CD4-positive, alpha-beta T cell (primary cell): ENCODE results near the gene ARPP19. TPM values are rescaled to one million over a fixed set of nuclear protein-coding genes. Genes with fewer than 3 reads are reported as not detected.

Source experiments
- ATAC-seq: fragments of 200-7000 bp; cut with Tn5 transposase; one replicate; pipeline ENCODE4 v1.10.0; 2022; ENCODE audit warnings: mild to moderate bottlenecking; ENCODE audit not compliant: poor library complexity
- CTCF ChIA-PET: fragments of 350-600 bp; sonication (Branson Sonifier 250); formaldehyde crosslinking; loops from one replicate; lab custom pipeline; 2021; ENCODE audit warnings: antibody characterized with exemption, inconsistent platforms; lab: Charles Lee
- POLR2A ChIA-PET: fragments of 350-600 bp; sonication (Branson Sonifier 250); formaldehyde crosslinking; loops from one replicate; lab custom pipeline; 2021; ENCODE audit warnings: antibody characterized with exemption, inconsistent platforms; lab: Charles Lee
- DNase-seq, 14 experiments: peaks; one replicate each; pipeline ENCODE4 v3.0.0-alpha.2; 2013 to 2020; ENCODE audit warnings: mixed read lengths in 2 of 14
- H3K27ac ChIP-seq, 2 donors: one replicate each; pipeline versions ENCODE4 v1.5.1 to v1.7.0; 2013; ENCODE audit warnings: low read length in 2 of 2, low read depth in 1 of 2, mild to moderate bottlenecking in 1 of 2
- H3K27me3 ChIP-seq, 2 experiments: 1 replicate in 1 of 2; 2 replicates in 1 of 2; pipeline versions ENCODE4 v1.6.1 to v1.7.0; 2013; ENCODE audit warnings: low read length in 2 of 2, control low read depth in 1 of 2, mild to moderate bottlenecking in 1 of 2, moderate library complexity in 1 of 2; ENCODE audit not compliant: insufficient read depth in 2 of 2, control insufficient read depth in 1 of 2
- H3K36me3 ChIP-seq: one replicate; pipeline ENCODE4 v1.6.1; 2013; ENCODE audit warnings: low read length, control low read depth; ENCODE audit not compliant: insufficient read depth
- H3K4me1 ChIP-seq: one replicate; pipeline ENCODE4 v1.6.1; 2013; ENCODE audit warnings: low read length, control low read depth; ENCODE audit not compliant: insufficient read depth
- H3K4me3 ChIP-seq: one replicate; pipeline ENCODE4 v1.5.1; 2013; ENCODE audit warnings: mild to moderate bottlenecking, low read length, moderate library complexity
- H3K9me3 ChIP-seq, 2 experiments: 1 replicate in 1 of 2; 2 replicates in 1 of 2; pipeline versions ENCODE4 v1.6.1 to v1.7.0; 2013; ENCODE audit warnings: low read length in 2 of 2, mild to moderate bottlenecking in 2 of 2, control low read depth in 1 of 2, moderate library complexity in 1 of 2; ENCODE audit not compliant: control insufficient read depth in 1 of 2, insufficient read depth in 1 of 2
- H3K27ac Mint-ChIP-seq: one replicate; pipeline ENCODE4 v1.8.0; 2020; ENCODE audit warnings: mixed read lengths
- H3K27me3 Mint-ChIP-seq: one replicate; pipeline ENCODE4 v1.8.0; 2021; ENCODE audit warnings: mixed read lengths
- H3K36me3 Mint-ChIP-seq: one replicate; pipeline ENCODE4 v1.8.0; 2021; ENCODE audit warnings: low read depth, mixed read lengths
- H3K4me1 Mint-ChIP-seq: one replicate; pipeline ENCODE4 v1.8.0; 2021; ENCODE audit warnings: low read depth, mixed read lengths
- H3K4me3 Mint-ChIP-seq: one replicate; pipeline ENCODE4 v1.8.0; 2020; ENCODE audit warnings: mild to moderate bottlenecking, mixed read lengths
- H3K9me3 Mint-ChIP-seq: one replicate; pipeline ENCODE4 v1.8.0; 2020; ENCODE audit warnings: mixed read lengths
- CTCF ChIP-seq: fragments of 200-600 bp; IDR thresholded peaks from one replicate; pipeline ENCODE4 v1.8.0; 2022; ENCODE audit warnings: antibody characterized with exemption, mild to moderate bottlenecking
- intact Hi-C, 2 experiments: fragments of 100-400 bp; cut with DNase I in 1 of 2; cut with micrococcal nuclease in 1 of 2; formaldehyde crosslinking; loops; one replicate each; pipeline versions ENCODE4 v1.15.1 to v1.9.0; 2023 to 2025; cut with DNase I, micrococcal nuclease
- total RNA-seq, 174 experiments: library from RNA in 2 of 174; stranded (reverse) in 2 of 174; gene quantifications; one replicate each; pipeline ENCODE4 v1.2.3 and lab custom pipeline; 2021 to 2026

Gene ARPP19
- total RNA-seq, 2 experiments from 2014 or later, result 134 to 146 TPM

GRCh38 chr15:52563501-52564060 is 5.2 kb downstream of the ARPP19 start:
- no peak for TF ChIP-seq CTCF
- POLR2A ChIA-PET, result no interaction called here
- Histone ChIP-seq H3K4me1 (peaks cover 45% of the 10 kb centered on the region), H3K36me3 (peaks cover 14% of the 10 kb centered on the region), H3K4me3 (no peak overlapping the region), H3K27me3 (no peaks in the 10 kb centered on the region), H3K9me3 (no peaks in the 10 kb centered on the region), H3K27ac (no peak overlapping the region)
- Mint-ChIP-seq H3K36me3 (peaks cover 51% of the 10 kb centered on the region), H3K4me1 (peaks cover 84% of the 10 kb centered on the region), H3K27ac (no peak overlapping the region), H3K27me3 (no peaks in the 10 kb centered on the region), H3K4me3 (peak overlapping the region; percentile 48), H3K9me3 (no peaks in the 10 kb centered on the region)
- intact Hi-C loops, result no loop called here
- CTCF ChIA-PET, result interaction anchor here (1.9 kb wide), 1 partner anchor 13 kb away, joined by 5 read pairs; no protein-coding TSS in a partner anchor
- DNase-seq (no peak), ATAC-seq (no peak)

GRCh38 chr15:52559575-52559974 is 9.3 kb downstream of the ARPP19 start:
- H3K4me1 ChIP-seq, result peaks cover 22% of the 10 kb centered on the region
- DNase-seq (peak in 1 of 14 experiments; percentile 19), ATAC-seq (peak; percentile 29)
- H3K36me3 Mint-ChIP-seq, result peaks cover 68% of the 10 kb centered on the region
- H3K4me3 Mint-ChIP-seq, result no peak overlapping the region
- no peaks in the 10 kb centered on the region for H3K27me3 ChIP-seq
- H3K4me1 Mint-ChIP-seq, result peaks cover 70% of the 10 kb centered on the region
- H3K27ac Mint-ChIP-seq, result no peak overlapping the region
- H3K9me3 Mint-ChIP-seq, result no peaks in the 10 kb centered on the region
- H3K27ac ChIP-seq, result no peak overlapping the region
- TF ChIP-seq CTCF, result no peak
- peaks cover 31% of the 10 kb centered on the region for H3K36me3 ChIP-seq
- POLR2A ChIA-PET, result interaction anchor here (0.7 kb wide), 1 partner anchor 9 kb away, joined by 3 read pairs; the partner anchor contains the start of gene ARPP19
- no peak overlapping the region for H3K4me3 ChIP-seq
- intact Hi-C loops, result no loop called here
- no peaks in the 10 kb centered on the region for H3K27me3 Mint-ChIP-seq
- CTCF ChIA-PET, result interaction anchor here (1.1 kb wide), 1 partner anchor 31 kb away, joined by 3 read pairs; the partner anchor contains the start of gene MYO5A
- H3K9me3 ChIP-seq, result no peaks in the 10 kb centered on the region

GRCh38 chr15:52559022-52559421 is 9.8 kb downstream of the ARPP19 start:
- intact Hi-C loops, result no loop called here
- TF ChIP-seq CTCF, result no peak
- ChIA-PET CTCF (interaction anchor here (1.3 kb wide), 1 partner anchor 30 kb away, joined by 4 read pairs; the partner anchor contains the start of gene MYO5A), POLR2A (interaction anchor here (0.8 kb wide), 1 partner anchor 14 kb away, joined by 3 read pairs; no protein-coding TSS in a partner anchor)
- Mint-ChIP-seq H3K4me1 (peaks cover 70% of the 10 kb centered on the region), H3K27me3 (no peaks in the 10 kb centered on the region), H3K36me3 (peaks cover 71% of the 10 kb centered on the region), H3K4me3 (no peak overlapping the region), H3K27ac (peak overlapping the region; percentile 45), H3K9me3 (no peaks in the 10 kb centered on the region)
- peaks cover 19% of the 10 kb centered on the region for H3K4me1 ChIP-seq
- ATAC-seq (no peak), DNase-seq (no peak)
- no peak overlapping the region for H3K4me3 ChIP-seq
- no peaks in the 10 kb centered on the region for H3K9me3 ChIP-seq
- H3K36me3 ChIP-seq, result peaks cover 36% of the 10 kb centered on the region
- no peaks in the 10 kb centered on the region for H3K27me3 ChIP-seq
- H3K27ac ChIP-seq, result no peak overlapping the region
